HCT116 (cell line): ENCODE data around the gene NDST3.

Source experiments
- EGR1 ChIP-seq: IDR thresholded peaks from 2 replicates; pipeline ENCODE4 v1.6.1; 2012; ENCODE audit warnings: low read depth
- EZH2 ChIP-seq: fragments of 200-600 bp; sonication (generic); IDR thresholded peaks from 2 replicates; pipeline ENCODE4 v1.6.1; 2017; ENCODE audit warnings: antibody characterized with exemption, mixed run types
- POLR2A ChIP-seq: IDR thresholded peaks from 2 replicates; pipeline ENCODE4 v1.7.0; 2011; ENCODE audit warnings: borderline replicate concordance; ENCODE audit not compliant: insufficient read depth, insufficient read length; ENCODE audit errors: extremely low read depth
- POLR2AphosphoS5 ChIP-seq: IDR thresholded peaks from 2 replicates; pipeline ENCODE4 v1.6.1; 2011; ENCODE audit warnings: mild to moderate bottlenecking, low read depth, low read length, moderate library complexity
- RAD21 ChIP-seq: IDR thresholded peaks from 2 replicates; pipeline ENCODE4 v1.6.1; 2012; ENCODE audit warnings: low read depth, mild to moderate bottlenecking
- TF ChIP-seq, protein P1 (sequence below), 3 experiments: fragments of 200-600 bp in 1 of 3; sonication (generic) in 1 of 3; IDR thresholded peaks in 2 of 3; conservative IDR thresholded peaks in 1 of 3; 2 replicates each; pipeline ENCODE4 v1.5.1; 2012 to 2017; ENCODE audit warnings: low read depth in 2 of 3, low read length in 2 of 3, antibody characterized with exemption in 1 of 3, borderline replicate concordance in 1 of 3, control low read depth in 1 of 3, mild to moderate bottlenecking in 1 of 3, mixed read lengths in 1 of 3, mixed run types in 1 of 3, moderate library complexity in 1 of 3; ENCODE audit not compliant: insufficient read depth in 1 of 3

- TF ChIP-seq EZH2: no peak
- TF ChIP-seq, protein P1, sequence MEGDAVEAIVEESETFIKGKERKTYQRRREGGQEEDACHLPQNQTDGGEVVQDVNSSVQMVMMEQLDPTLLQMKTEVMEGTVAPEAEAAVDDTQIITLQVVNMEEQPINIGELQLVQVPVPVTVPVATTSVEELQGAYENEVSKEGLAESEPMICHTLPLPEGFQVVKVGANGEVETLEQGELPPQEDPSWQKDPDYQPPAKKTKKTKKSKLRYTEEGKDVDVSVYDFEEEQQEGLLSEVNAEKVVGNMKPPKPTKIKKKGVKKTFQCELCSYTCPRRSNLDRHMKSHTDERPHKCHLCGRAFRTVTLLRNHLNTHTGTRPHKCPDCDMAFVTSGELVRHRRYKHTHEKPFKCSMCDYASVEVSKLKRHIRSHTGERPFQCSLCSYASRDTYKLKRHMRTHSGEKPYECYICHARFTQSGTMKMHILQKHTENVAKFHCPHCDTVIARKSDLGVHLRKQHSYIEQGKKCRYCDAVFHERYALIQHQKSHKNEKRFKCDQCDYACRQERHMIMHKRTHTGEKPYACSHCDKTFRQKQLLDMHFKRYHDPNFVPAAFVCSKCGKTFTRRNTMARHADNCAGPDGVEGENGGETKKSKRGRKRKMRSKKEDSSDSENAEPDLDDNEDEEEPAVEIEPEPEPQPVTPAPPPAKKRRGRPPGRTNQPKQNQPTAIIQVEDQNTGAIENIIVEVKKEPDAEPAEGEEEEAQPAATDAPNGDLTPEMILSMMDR (IDR thresholded peaks at IDR 0.05 in 2 of 3, conservative IDR thresholded peaks at IDR 0.05 in 1 of 3; ENCODE audit: borderline replicate concordance in 1 of 3, insufficient read depth in 1 of 3, low read depth in 2 of 3, low read length in 2 of 3): no peak
- TF ChIP-seq RAD21: no peak
- TF ChIP-seq POLR2AphosphoS5: no peak
- no peak for TF ChIP-seq EGR1
- TF ChIP-seq POLR2A: no peak
These were observed 273.4 kb downstream of the NDST3 start for GRCh38 chr4:118307643-118308042.
